OCI-LY7 (cell line): Measurements from ENCODE around the gene TLR5.

ENCODE experiments used
- CTCF ChIP-seq: fragments of 200-600 bp; sonication (generic); conservative IDR thresholded peaks from 2 replicates; pipeline ENCODE4 v1.5.1; 2014; ENCODE audit warnings: mild to moderate bottlenecking, antibody characterized with exemption, low read length, moderate library complexity, mixed read lengths
- EZH2phosphoT487 ChIP-seq: fragments of 200-600 bp; sonication (generic); IDR thresholded peaks from 2 replicates; pipeline ENCODE4 v1.6.1; 2018; ENCODE audit warnings: low read depth, borderline replicate concordance, mild to moderate bottlenecking, mixed run types, antibody characterized with exemption, low read length, moderate library complexity, mixed read lengths

- TF ChIP-seq EZH2phosphoT487 = no peak
- no peak for TF ChIP-seq CTCF
Observed at GRCh38 chr1:223177681-223178080, 34.6 kb upstream of the TLR5 start.
